H1 (cell line): Measurements from ENCODE around the gene HMCN1. TPM values are rescaled to one million over a fixed set of nuclear protein-coding genes. Genes with fewer than 3 reads are reported as not detected.
A peak's percentile ranks its signal among the peaks of the same experiment; 100 is the strongest.

Experiments used
- CTCF ChIA-PET: fragments of 300-600 bp; sonication (Branson Sonifier 250); formaldehyde crosslinking; loops from one replicate; lab custom pipeline; 2021; ENCODE audit not compliant: partially characterized antibody; lab: Charles Lee
- POLR2A ChIA-PET: fragments of 300-600 bp; sonication (Branson Sonifier 250); formaldehyde crosslinking; loops from one replicate; lab custom pipeline; 2021; ENCODE audit warnings: inconsistent platforms; ENCODE audit not compliant: partially characterized antibody; lab: Charles Lee
- DNase-seq, 2 experiments: peaks; one replicate each; pipeline versions ENCODE4 v3.0.0 to v3.0.0-alpha.2; 2010 to 2022; ENCODE audit warnings: low spot score in 2 of 2, low read depth in 1 of 2, mixed read lengths in 1 of 2
- FAIRE-seq: peaks from 2 replicates; lab custom pipeline; 2011; peaks lifted over from hg19 to GRCh38; lab: Jason Lieb, UNC
- H2AFZ ChIP-seq: 2 replicates; pipeline ENCODE4 v1.8.1; 2012; ENCODE audit warnings: low read length, inconsistent platforms
- H2AK5ac ChIP-seq: 2 replicates; pipeline ENCODE4 v1.6.1; 2013; ENCODE audit warnings: low read depth, low read length
- H2BK120ac ChIP-seq: replicated peaks from 2 replicates; pipeline ENCODE3; 2013; ENCODE audit warnings: low read depth, low read length, inconsistent platforms
- H2BK12ac ChIP-seq: 2 replicates; pipeline ENCODE4 v1.6.1; 2013; ENCODE audit warnings: low read depth, low read length
- H2BK15ac ChIP-seq: 2 replicates; pipeline ENCODE4 v1.6.1; 2013; ENCODE audit warnings: low read length
- H2BK20ac ChIP-seq: 2 replicates; pipeline ENCODE4 v1.6.1; 2013; ENCODE audit warnings: low read length
- H2BK5ac ChIP-seq: 2 replicates; pipeline ENCODE4 v1.6.1; 2013; ENCODE audit warnings: low read depth, low read length
- H3K14ac ChIP-seq: 2 replicates; pipeline ENCODE4 v1.6.1; 2013; ENCODE audit warnings: inconsistent platforms; ENCODE audit not compliant: insufficient read length
- H3K18ac ChIP-seq: 2 replicates; pipeline ENCODE4 v1.6.1; 2013; ENCODE audit warnings: low read length; ENCODE audit errors: extremely low read depth
- H3K23ac ChIP-seq: 2 replicates; pipeline ENCODE4 v1.6.1; 2013; ENCODE audit warnings: inconsistent platforms; ENCODE audit not compliant: insufficient read length
- H3K23me2 ChIP-seq: 2 replicates; pipeline ENCODE4 v1.6.1; 2013; ENCODE audit warnings: low read depth, low read length
- H3K27ac ChIP-seq: 2 replicates; pipeline ENCODE4 v1.6.1; 2011; ENCODE audit warnings: low read depth, low read length, inconsistent platforms
- H3K27me3 ChIP-seq, 4 experiments: replicated peaks in 1 of 4; 1 replicate in 1 of 4; 2 replicates in 3 of 4; pipeline versions ENCODE4 v1.6.1 to v1.8.1; 2011 to 2013; ENCODE audit warnings: low read length in 3 of 4, mild to moderate bottlenecking in 3 of 4, inconsistent platforms in 2 of 4, mixed read lengths in 2 of 4, moderate library complexity in 1 of 4; ENCODE audit not compliant: control insufficient read depth in 3 of 4, insufficient read depth in 3 of 4; ENCODE audit errors: extremely low read depth in 1 of 4
- H3K36me3 ChIP-seq, 4 experiments: 2 replicates each; pipeline versions ENCODE4 v1.6.1 to v1.8.1; 2011 to 2013; ENCODE audit warnings: mild to moderate bottlenecking in 4 of 4, low read length in 3 of 4, moderate library complexity in 2 of 4, control low read depth in 1 of 4, inconsistent platforms in 1 of 4; ENCODE audit not compliant: insufficient read depth in 4 of 4, control insufficient read depth in 2 of 4
- H3K4ac ChIP-seq: replicated peaks from 2 replicates; pipeline ENCODE3; 2013; ENCODE audit warnings: low read length, low read depth, mixed read lengths, inconsistent platforms; ENCODE audit not compliant: insufficient read length
- H3K4me1 ChIP-seq, 4 experiments: replicated peaks in 1 of 4; 1 replicate in 1 of 4; 2 replicates in 3 of 4; pipeline versions ENCODE4 v1.6.1 to v1.8.1; 2011 to 2013; ENCODE audit warnings: low read length in 3 of 4, inconsistent platforms in 2 of 4, mixed read lengths in 1 of 4; ENCODE audit not compliant: insufficient read depth in 4 of 4, control insufficient read depth in 3 of 4
- H3K4me2 ChIP-seq, 2 experiments: 2 replicates each; pipeline versions ENCODE4 v1.6.1 to v1.8.1; 2011 to 2013; ENCODE audit warnings: low read depth in 2 of 2, low read length in 2 of 2, control low read depth in 1 of 2, inconsistent platforms in 1 of 2, mild to moderate bottlenecking in 1 of 2; ENCODE audit not compliant: insufficient read depth in 1 of 2
- H3K4me3 ChIP-seq, 4 experiments: fragments of 200-600, 300-600 bp in 1 of 4; sonication (generic), shearing (Covaris generic), sonication (Bioruptor Twin) in 1 of 4; 2 replicates each; pipeline versions ENCODE4 v1.5.1 to v1.8.1; 2011 to 2016; ENCODE audit warnings: low read length in 4 of 4, low read depth in 3 of 4, control low read depth in 2 of 4, inconsistent platforms in 2 of 4, mild to moderate bottlenecking in 2 of 4, mixed read lengths in 1 of 4, moderate library complexity in 1 of 4; ENCODE audit not compliant: insufficient read depth in 2 of 4; ENCODE audit errors: extremely low read depth in 1 of 4
- H3K56ac ChIP-seq: replicated peaks from 2 replicates; pipeline ENCODE3; 2013; ENCODE audit warnings: low read depth, mild to moderate bottlenecking, mixed read lengths, low read length, inconsistent platforms; ENCODE audit not compliant: insufficient read length
- H3K79me1 ChIP-seq: 2 replicates; pipeline ENCODE4 v1.6.1; 2013; ENCODE audit warnings: low read depth, low read length, control low read depth
- H3K79me2 ChIP-seq, 2 experiments: 2 replicates each; pipeline versions ENCODE4 v1.6.1 to v1.8.1; 2012 to 2013; ENCODE audit warnings: low read length in 2 of 2, mild to moderate bottlenecking in 2 of 2, inconsistent platforms in 1 of 2; ENCODE audit not compliant: insufficient read depth in 2 of 2, control insufficient read depth in 1 of 2
- H3K9ac ChIP-seq, 4 experiments: replicated peaks in 1 of 4; 1 replicate in 1 of 4; 2 replicates in 3 of 4; pipeline versions ENCODE4 v1.6.1 to v1.8.1; 2011 to 2013; ENCODE audit warnings: low read depth in 3 of 4, low read length in 3 of 4, control low read depth in 2 of 4, mild to moderate bottlenecking in 2 of 4, moderate library complexity in 2 of 4, inconsistent platforms in 1 of 4; ENCODE audit errors: extremely low read depth in 1 of 4
- H3K9me3 ChIP-seq, 2 experiments: 2 replicates each; pipeline versions ENCODE4 v1.6.1 to v1.8.1; 2012 to 2013; ENCODE audit warnings: mild to moderate bottlenecking in 2 of 2, moderate library complexity in 2 of 2, control low read depth in 1 of 2, inconsistent platforms in 1 of 2, low read depth in 1 of 2, low read length in 1 of 2, mixed read lengths in 1 of 2; ENCODE audit not compliant: insufficient read depth in 2 of 2
- H4K20me1 ChIP-seq, 2 experiments: replicated peaks in 1 of 2; 2 replicates each; pipeline versions ENCODE3 to v1.8.1; 2011 to 2013; ENCODE audit warnings: inconsistent platforms in 2 of 2, low read length in 2 of 2, mild to moderate bottlenecking in 1 of 2; ENCODE audit not compliant: insufficient read depth in 2 of 2, control insufficient read depth in 1 of 2
- H4K5ac ChIP-seq: 2 replicates; pipeline ENCODE4 v1.6.1; 2013; ENCODE audit warnings: low read length, low read depth, mixed read lengths, inconsistent platforms; ENCODE audit not compliant: insufficient read length
- H4K8ac ChIP-seq: 2 replicates; pipeline ENCODE4 v1.8.0; 2013; ENCODE audit warnings: mild to moderate bottlenecking, moderate library complexity, low read length, inconsistent platforms; ENCODE audit not compliant: insufficient read depth; ENCODE audit errors: extremely low read depth
- H4K91ac ChIP-seq: replicated peaks from 2 replicates; pipeline ENCODE3; 2013; ENCODE audit warnings: low read length, mixed read lengths, inconsistent platforms; ENCODE audit not compliant: insufficient read length
- PHF8 ChIP-seq: fragments of 200-600 bp; sonication (generic); conservative IDR thresholded peaks from 2 replicates; pipeline ENCODE4 v1.7.1; 2012; ENCODE audit warnings: low read depth, mild to moderate bottlenecking, inconsistent platforms, low read length, moderate library complexity
- RAD21 ChIP-seq, 2 experiments: IDR thresholded peaks in 1 of 2; conservative IDR thresholded peaks in 1 of 2; 2 replicates each; pipeline ENCODE4 v1.6.1; 2011; ENCODE audit warnings: low read depth in 2 of 2, low read length in 2 of 2, improper control_type of control experiment in 1 of 2, inconsistent platforms in 1 of 2, mild to moderate bottlenecking in 1 of 2, moderate library complexity in 1 of 2
- WGBS, 2 experiments: shearing (Covaris generic) in 1 of 2; methylation state at CpG; one replicate each; pipeline versions ENCODE4 v1.1.6 to v1.1.7; 2013 to 2015; ENCODE audit warnings: low lambda C conversion rate in 2 of 2, mixed read lengths in 2 of 2, inconsistent platforms in 1 of 2, low coverage in 1 of 2, missing lambda C conversion rate in 1 of 2; ENCODE audit not compliant: insufficient replicate concordance in 2 of 2, insufficient coverage in 1 of 2, insufficient read length in 1 of 2; ENCODE audit errors: extremely low coverage in 1 of 2, missing lambda C conversion rate in 1 of 2; 5-methylcytosine and 5-hydroxymethylcytosine counted together
- polyA plus RNA-seq, 7 experiments: library from polyadenylated mRNA; depleted of rRNA in 3 of 7; stranded (reverse) in 5 of 7; unstranded in 2 of 7; fragments of >200 nt in 5 of 7; fragments of 200-250 nt in 2 of 7; gene quantifications; 1 replicate in 5 of 7; 2 replicates in 1 of 7; 4 replicates in 1 of 7; pipeline versions ENCODE4 v1.2.1 to v1.2.3, GENCODE V29; 2011 to 2013; ENCODE audit warnings: missing spikeins in 2 of 7, mixed read lengths in 2 of 7
- total RNA-seq: library from RNA; stranded (reverse); fragmentation: NEBNext Ultra II Directional; extraction: Animal tissue kit (Norgen Biotek cat#: 25700); gene quantifications from 2 replicates; pipeline ENCODE4 v1.2.1, GENCODE V29; 2021

HMCN1 gene
- total and polyA plus RNA-seq, 2 of the 8 experiments (the other 6 are each of a cell fraction or from before 2014, with no cell fraction given), result 13.8 to 14.6 TPM

DNA sequence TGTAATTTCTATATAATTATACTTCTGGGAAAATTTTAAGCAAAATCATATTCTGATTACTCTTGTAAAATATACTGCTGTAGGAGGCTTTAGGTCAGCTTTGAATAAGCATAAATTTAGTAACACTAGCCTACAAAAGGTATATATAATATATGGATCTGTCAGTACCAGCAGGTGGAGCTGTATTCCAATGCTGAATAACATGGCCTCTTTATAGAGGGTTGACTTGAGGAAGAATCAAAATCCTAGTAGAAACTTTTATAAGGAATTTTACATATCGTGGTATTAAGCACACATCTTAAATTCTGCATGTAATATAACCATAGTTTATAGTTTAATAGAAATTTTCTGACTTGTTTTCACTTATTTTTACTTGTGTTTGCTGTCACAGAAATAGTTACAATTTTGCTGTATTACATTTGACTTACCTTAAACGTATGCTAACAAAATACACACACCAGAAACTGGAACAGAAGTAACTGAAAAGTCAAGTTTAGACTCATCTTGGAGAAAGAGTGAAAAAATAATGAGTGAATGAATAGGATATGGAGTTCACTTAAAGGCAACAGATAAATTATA, 79.3 kb downstream of the HMCN1 start:
- Histone ChIP-seq H3K18ac (no peak overlapping the region), H2AFZ (no peak overlapping the region), H2BK12ac (no peak overlapping the region), H4K8ac (no peak overlapping the region), H3K4me2 (no peak overlapping the region), H4K20me1 (no peaks in the 10 kb centered on the region), H3K79me2 (no peaks in the 10 kb centered on the region), H3K27me3 (no peaks in the 10 kb centered on the region), H3K27ac (no peak overlapping the region), H3K9me3 (no peaks in the 10 kb centered on the region), H3K4ac (no peak overlapping the region), H3K23me2 (no peaks in the 10 kb centered on the region), H3K4me1 (peaks cover 0 to 2% (median 0%) of the 10 kb centered on the region in 4 experiments; a peak in 1 of 7 replicates), H2BK15ac (no peak overlapping the region), H2AK5ac (no peak overlapping the region), H3K79me1 (no peaks in the 10 kb centered on the region), H4K5ac (no peak overlapping the region), H3K36me3 (no peaks in the 10 kb centered on the region), H3K23ac (no peak overlapping the region), H3K14ac (no peak overlapping the region), H4K91ac (no peak overlapping the region), H3K4me3 (no peak overlapping the region), H2BK20ac (no peak overlapping the region), H2BK120ac (no peak overlapping the region), H3K9ac (no peak overlapping the region), H2BK5ac (no peak overlapping the region), H3K56ac (no peak overlapping the region)
- FAIRE-seq, result peak; percentile 19
- WGBS, 2 experiments, result 57% methylated on average over 2 of the region's 2 CpGs; no CpG with 5 or more reads in 1 of the 2 experiments
- DNase-seq, result no peak
- ChIA-PET CTCF (interaction anchor here (0.6 to 5.3 kb wide), 20 partner anchors 8 to 398 kb away, joined by 3 to 25 read pairs (median 4); no protein-coding TSS in a partner anchor), POLR2A (no interaction called here)
- TF ChIP-seq PHF8 (no peak), RAD21 (IDR thresholded peaks at IDR 0.05 in 1 of 2, conservative IDR thresholded peaks at IDR 0.05 in 1 of 2; ENCODE audit: low read depth in 2 of 2, low read length in 2 of 2) (peak; percentile 77 to 82)
